GM18519 (cell line): ENCODE results near the gene ERO1B.
"Not testable (repeated sequence)": the region's sequence is repeated elsewhere in the genome, so short reads cannot be mapped to it uniquely, and the experiment has no call there.

Source experiments
- ATAC-seq: cut with Tn5 transposase; IDR thresholded peaks from one replicate; pipeline ENCODE4 v1.9.1; 2021; ENCODE audit warnings: mild to moderate bottlenecking, moderate library complexity; ENCODE audit not compliant: unreplicated experiment, low FRiP score

Gene ERO1B

GRCh38 chr1:236281654-236282424, at the start of gene ERO1B:
Gene ERO1B (minus strand): TSS chr1:236281958. CDS start chr1:236281783, 175 bp downstream.
- ATAC-seq = peak; percentile 76

GRCh38 chr1:236331412-236331811, 49.7 kb upstream of the ERO1B start:
- ATAC-seq = not testable (repeated sequence)

- ATAC-seq = no peak
Measured at GRCh38 chr1:236326432-236326831, 44.7 kb upstream of the ERO1B start.

GRCh38 chr1:236325567-236325966, 43.8 kb upstream of the ERO1B start:
- no peak for ATAC-seq

GRCh38 chr1:236323819-236324411, 42.2 kb upstream of the ERO1B start:
- ATAC-seq = no peak

GRCh38 chr1:236322566-236323409, 41.0 kb upstream of the ERO1B start:
- no peak for ATAC-seq

- ATAC-seq = no peak
Measured at GRCh38 chr1:236321101-236321500, 39.3 kb upstream of the ERO1B start.

GRCh38 chr1:236320671-236321070, 38.9 kb upstream of the ERO1B start:
- ATAC-seq = no peak

- no peak for ATAC-seq
Measured at GRCh38 chr1:236320214-236320613, 38.5 kb upstream of the ERO1B start.

- ATAC-seq = no peak
Measured at GRCh38 chr1:236316437-236316836, 34.7 kb upstream of the ERO1B start.

- no peak for ATAC-seq
Measured at GRCh38 chr1:236315518-236315917, 33.8 kb upstream of the ERO1B start.

- no peak for ATAC-seq
Measured at GRCh38 chr1:236315092-236315491, 33.3 kb upstream of the ERO1B start.

- not testable (repeated sequence) for ATAC-seq
Measured at GRCh38 chr1:236314050-236314449, 32.3 kb upstream of the ERO1B start.

GRCh38 chr1:236313427-236313826, 31.7 kb upstream of the ERO1B start:
- no peak for ATAC-seq

GRCh38 chr1:236311040-236311439, 29.3 kb upstream of the ERO1B start:
- ATAC-seq = no peak

- no peak for ATAC-seq
Measured at GRCh38 chr1:236308827-236309226, 27.1 kb upstream of the ERO1B start.

GRCh38 chr1:236307435-236307834, 25.7 kb upstream of the ERO1B start:
- no peak for ATAC-seq

GRCh38 chr1:236304682-236305081, 22.9 kb upstream of the ERO1B start:
- ATAC-seq = no peak

- ATAC-seq = peak; percentile 51
Measured at GRCh38 chr1:236303675-236304074, 21.9 kb upstream of the ERO1B start.

GRCh38 chr1:236302941-236303340, 21.2 kb upstream of the ERO1B start:
- ATAC-seq = no peak

- no peak for ATAC-seq
Measured at GRCh38 chr1:236301958-236302335, 20.2 kb upstream of the ERO1B start.
